Keratinocyte (primary cell): ENCODE measurements around the gene AGRN. TPM values are rescaled to one million over a fixed set of nuclear protein-coding genes. Genes with fewer than 3 reads are reported as not detected.
"Not testable (repeated sequence)": the region's sequence is repeated elsewhere in the genome, so short reads cannot be mapped to it uniquely, and the experiment has no call there.

Experiments
- DNase-seq: peaks from one replicate; pipeline ENCODE4 v3.0.0-alpha.2; 2011; ENCODE audit warnings: low read depth, missing footprints, low spot score
- FAIRE-seq: peaks from 2 replicates; lab custom pipeline; 2011; peaks lifted over from hg19 to GRCh38; lab: Jason Lieb, UNC
- H2AFZ ChIP-seq: 2 replicates; pipeline ENCODE4 v1.6.0; 2012; ENCODE audit warnings: low read length, control low read depth, inconsistent platforms; ENCODE audit not compliant: control insufficient read depth
- H3K27ac ChIP-seq: 2 replicates; pipeline ENCODE4 v1.5.1; 2011; ENCODE audit warnings: low read length; ENCODE audit not compliant: control insufficient read depth, insufficient read depth
- H3K27me3 ChIP-seq: 3 replicates; pipeline ENCODE4 v1.6.0; 2011; ENCODE audit warnings: low read length; ENCODE audit not compliant: control insufficient read depth, insufficient read depth; ENCODE audit errors: extremely low read depth
- H3K36me3 ChIP-seq, 2 experiments: 2 replicates in 1 of 2; 3 replicates in 1 of 2; pipeline ENCODE4 v1.5.1; 2011; ENCODE audit warnings: low read length in 2 of 2, mild to moderate bottlenecking in 1 of 2; ENCODE audit not compliant: control insufficient read depth in 2 of 2, insufficient read depth in 2 of 2; ENCODE audit errors: extremely low read depth in 1 of 2
- H3K4me1 ChIP-seq: 3 replicates; pipeline ENCODE4 v1.5.1; 2011; ENCODE audit warnings: low read length; ENCODE audit not compliant: control insufficient read depth, insufficient read depth; ENCODE audit errors: extremely low read depth
- H3K4me2 ChIP-seq: 3 replicates; pipeline ENCODE4 v1.6.0; 2011; ENCODE audit warnings: low read depth, low read length; ENCODE audit not compliant: control insufficient read depth, insufficient read depth; ENCODE audit errors: extremely low read depth
- H3K4me3 ChIP-seq, 3 experiments: fragments of 200-600 bp in 1 of 3; sonication (generic) in 1 of 3; 2 replicates in 2 of 3; 3 replicates in 1 of 3; pipeline ENCODE4 v1.5.1; 2011 to 2016; ENCODE audit warnings: low read length in 3 of 3, mild to moderate bottlenecking in 3 of 3, control low read depth in 2 of 3, inconsistent platforms in 1 of 3, low read depth in 1 of 3, mixed read lengths in 1 of 3, mixed run types in 1 of 3, moderate library complexity in 1 of 3; ENCODE audit not compliant: control insufficient read depth in 2 of 3, insufficient read depth in 2 of 3; ENCODE audit errors: extremely low read depth in 1 of 3
- H3K79me2 ChIP-seq: 2 replicates; pipeline ENCODE4 v1.6.0; 2012; ENCODE audit warnings: low read length; ENCODE audit not compliant: control insufficient read depth, insufficient read depth
- H3K9ac ChIP-seq: 3 replicates; pipeline ENCODE4 v1.6.0; 2011; ENCODE audit warnings: low read length; ENCODE audit not compliant: control insufficient read depth, insufficient read depth; ENCODE audit errors: extremely low read depth
- H3K9me1 ChIP-seq: 3 replicates; pipeline ENCODE4 v1.6.0; 2011; ENCODE audit warnings: low read length; ENCODE audit not compliant: control insufficient read depth, insufficient read depth; ENCODE audit errors: extremely low read depth
- H3K9me3 ChIP-seq: 2 replicates; pipeline ENCODE4 v1.5.1; 2012; ENCODE audit warnings: low read depth, low read length; ENCODE audit not compliant: control insufficient read depth
- H4K20me1 ChIP-seq: 3 replicates; pipeline ENCODE4 v1.6.0; 2011; ENCODE audit warnings: low read length; ENCODE audit not compliant: control insufficient read depth, insufficient read depth; ENCODE audit errors: extremely low read depth
- EZH2 ChIP-seq: IDR thresholded peaks from one replicate; pipeline ENCODE4 v1.6.1; 2012; ENCODE audit warnings: inconsistent platforms, mild to moderate bottlenecking, low read length, moderate library complexity
- dilution Hi-C: fragments of 300-500 bp; cut with MboI; formaldehyde crosslinking; loops from one replicate; pipeline ENCODE4 v1.7.0; 2020; ENCODE audit warnings: low sequenced_read_pairs; ENCODE audit not compliant: extremely low pct_ligation_motif_present
- polyA plus RNA-seq, 5 experiments: library from polyadenylated mRNA; depleted of rRNA in 3 of 5; stranded (reverse) in 3 of 5; stranded (forward) in 1 of 5; unstranded in 1 of 5; fragments of >200 nt; gene quantifications; 1 replicate in 1 of 5; 2 replicates in 3 of 5; 3 replicates in 1 of 5; pipeline versions ENCODE4 v1.2.1 to v1.2.3, GENCODE V29; 2011 to 2012; ENCODE audit warnings: missing spikeins in 2 of 5, low read depth in 1 of 5, low replicate concordance in 1 of 5
- TF ChIP-seq, protein P1 (sequence below), 3 experiments: IDR thresholded peaks in 1 of 3; conservative IDR thresholded peaks in 1 of 3; optimal IDR thresholded peaks in 1 of 3; 2 replicates in 2 of 3; 3 replicates in 1 of 3; pipeline versions ENCODE3 to v1.5.1; 2011; ENCODE audit warnings: low read length in 3 of 3, mild to moderate bottlenecking in 3 of 3, moderate library complexity in 2 of 3, control low read depth in 1 of 3, inconsistent platforms in 1 of 3; ENCODE audit not compliant: insufficient read depth in 2 of 3; ENCODE audit errors: extremely low read depth in 1 of 3

Gene AGRN
- polyA plus RNA-seq, 1 donor (not counting 4 experiments of a cell fraction or from before 2014, with no cell fraction given), result 72.4 TPM

DNA sequence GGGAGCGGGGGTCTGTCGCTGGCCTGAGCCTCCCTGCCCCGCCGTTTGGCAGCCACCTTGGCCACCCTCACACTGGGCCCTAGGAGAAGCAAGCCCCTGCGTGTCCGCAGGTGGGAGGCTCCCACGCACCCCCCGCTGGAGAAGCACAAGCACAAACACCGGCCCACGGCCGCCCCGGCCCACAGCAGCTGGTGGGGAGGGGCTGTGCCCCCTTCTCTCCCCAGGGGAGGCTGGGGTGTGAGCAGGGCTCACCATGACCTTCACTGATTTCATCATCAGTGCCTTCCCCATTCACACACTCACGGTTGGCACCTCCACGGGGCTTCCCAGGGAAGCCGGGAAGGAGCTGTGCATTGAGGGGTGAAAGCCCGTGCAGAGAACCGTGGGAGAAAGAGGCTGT is 7.9 kb downstream of the AGRN start:
- Histone ChIP-seq H3K27ac (no peak overlapping the region), H3K4me3 (no peak overlapping the region), H3K4me1 (peaks cover 37% of the 10 kb centered on the region), H3K9me1 (peaks cover 5% of the 10 kb centered on the region), H2AFZ (no peak overlapping the region), H4K20me1 (peaks cover 15% of the 10 kb centered on the region), H3K9me3 (no peaks in the 10 kb centered on the region), H3K36me3 (peaks cover 25 to 29% of the 10 kb centered on the region in 2 experiments), H3K27me3 (no peaks in the 10 kb centered on the region), H3K79me2 (peaks cover 69% of the 10 kb centered on the region), H3K9ac (no peak overlapping the region), H3K4me2 (no peak overlapping the region)
- dilution Hi-C loops, result no loop called here
- DNase-seq, result no peak
- FAIRE-seq, result no peak
- no peak for TF ChIP-seq EZH2
- TF ChIP-seq, protein P1, sequence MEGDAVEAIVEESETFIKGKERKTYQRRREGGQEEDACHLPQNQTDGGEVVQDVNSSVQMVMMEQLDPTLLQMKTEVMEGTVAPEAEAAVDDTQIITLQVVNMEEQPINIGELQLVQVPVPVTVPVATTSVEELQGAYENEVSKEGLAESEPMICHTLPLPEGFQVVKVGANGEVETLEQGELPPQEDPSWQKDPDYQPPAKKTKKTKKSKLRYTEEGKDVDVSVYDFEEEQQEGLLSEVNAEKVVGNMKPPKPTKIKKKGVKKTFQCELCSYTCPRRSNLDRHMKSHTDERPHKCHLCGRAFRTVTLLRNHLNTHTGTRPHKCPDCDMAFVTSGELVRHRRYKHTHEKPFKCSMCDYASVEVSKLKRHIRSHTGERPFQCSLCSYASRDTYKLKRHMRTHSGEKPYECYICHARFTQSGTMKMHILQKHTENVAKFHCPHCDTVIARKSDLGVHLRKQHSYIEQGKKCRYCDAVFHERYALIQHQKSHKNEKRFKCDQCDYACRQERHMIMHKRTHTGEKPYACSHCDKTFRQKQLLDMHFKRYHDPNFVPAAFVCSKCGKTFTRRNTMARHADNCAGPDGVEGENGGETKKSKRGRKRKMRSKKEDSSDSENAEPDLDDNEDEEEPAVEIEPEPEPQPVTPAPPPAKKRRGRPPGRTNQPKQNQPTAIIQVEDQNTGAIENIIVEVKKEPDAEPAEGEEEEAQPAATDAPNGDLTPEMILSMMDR (optimal IDR thresholded peaks at IDR 0.05 in 1 of 3, IDR thresholded peaks at IDR 0.05 in 1 of 3, conservative IDR thresholded peaks at IDR 0.05 in 1 of 3; ENCODE audit: extremely low read depth in 1 of 3, insufficient read depth in 2 of 3, low read length in 3 of 3), result no peak

DNA sequence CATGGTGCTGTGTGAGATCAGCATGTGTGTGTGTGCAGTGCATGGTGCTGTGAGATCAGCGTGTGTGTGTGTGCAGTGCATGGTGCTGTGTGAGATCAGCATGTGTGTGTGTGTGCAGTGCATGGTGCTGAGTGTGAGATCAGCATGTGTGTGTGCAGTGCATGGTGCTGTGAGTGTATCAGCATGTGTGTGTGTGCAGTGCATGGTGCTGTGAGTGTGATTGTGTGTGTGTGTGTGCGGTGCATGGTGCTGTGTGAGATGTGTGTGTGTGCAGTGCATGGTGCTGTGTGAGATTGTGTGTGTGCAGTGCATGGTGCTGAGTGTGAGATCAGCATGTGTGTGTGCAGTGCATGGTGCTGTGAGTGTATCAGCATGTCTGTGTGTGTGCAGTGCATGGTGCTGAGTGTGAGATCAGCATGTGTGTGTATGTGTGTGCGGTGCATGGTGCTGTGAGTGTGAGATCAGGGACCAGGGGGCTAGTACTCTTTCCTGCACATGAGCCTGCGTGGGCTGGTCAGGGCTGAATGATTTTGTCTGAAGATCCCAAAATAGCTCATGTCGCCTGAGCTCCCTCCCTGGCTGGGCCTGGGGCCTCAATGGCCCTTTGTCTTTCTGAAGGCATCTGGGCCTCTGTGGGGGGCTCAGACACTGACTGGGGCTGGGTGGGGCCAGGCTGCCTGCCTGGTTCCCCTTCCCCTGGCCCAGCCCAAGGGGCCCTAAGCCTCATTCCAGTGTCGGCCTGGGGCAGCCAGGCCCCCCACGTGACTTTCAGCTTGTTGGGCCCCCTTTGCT is 11.1 kb downstream of the AGRN start:
- peaks cover 21 to 28% of the 10 kb centered on the region in 2 experiments for H3K36me3 ChIP-seq
- DNase-seq, H2AFZ ChIP-seq, H3K4me2 ChIP-seq, H3K9me1 ChIP-seq, dilution Hi-C loops, H3K27ac ChIP-seq, H3K27me3 ChIP-seq, H3K9ac ChIP-seq, H3K9me3 ChIP-seq, FAIRE-seq, H3K4me1 ChIP-seq, H3K4me3 ChIP-seq: not testable (repeated sequence)
- peaks cover 31% of the 10 kb centered on the region for H4K20me1 ChIP-seq
- H3K79me2 ChIP-seq, result peaks cover 55% of the 10 kb centered on the region
